GM18873 (cell line): ENCODE results near the gene SLC4A4.

Source experiments
- ATAC-seq: cut with Tn5 transposase; IDR thresholded peaks from one replicate; pipeline ENCODE4 v1.9.1; 2021; ENCODE audit warnings: mild to moderate bottlenecking, moderate library complexity, moderate number of reproducible peaks; ENCODE audit not compliant: unreplicated experiment, low FRiP score

SLC4A4 gene

GRCh38 chr4:71584585-71584984 is 245.8 kb downstream of the SLC4A4 start:
- ATAC-seq: no peak

GRCh38 chr4:71586087-71586763 is 247.4 kb downstream of the SLC4A4 start:
- ATAC-seq: no peak

GRCh38 chr4:71587995-71588394 is 249.2 kb downstream of the SLC4A4 start:
- ATAC-seq: no peak

GRCh38 chr4:71592793-71593192 is 254.0 kb downstream of the SLC4A4 start:
- ATAC-seq: no peak

GRCh38 chr4:71593311-71593710 is 254.5 kb downstream of the SLC4A4 start:
- ATAC-seq: no peak

GRCh38 chr4:71595576-71596108 is 256.8 kb downstream of the SLC4A4 start:
- no peak for ATAC-seq

GRCh38 chr4:71599578-71599977 is 260.8 kb downstream of the SLC4A4 start:
- no peak for ATAC-seq

GRCh38 chr4:71602289-71602900 is 263.6 kb downstream of the SLC4A4 start:
- no peak for ATAC-seq

- ATAC-seq: peak; percentile 96
These were observed 266.0 kb downstream of the SLC4A4 start for GRCh38 chr4:71604785-71605184.

- ATAC-seq: no peak
These were observed 268.3 kb downstream of the SLC4A4 start for GRCh38 chr4:71607109-71607508.

GRCh38 chr4:71607780-71608677 is 269.2 kb downstream of the SLC4A4 start:
- no peak for ATAC-seq

- ATAC-seq: no peak
These were observed 269.9 kb downstream of the SLC4A4 start for GRCh38 chr4:71608678-71609071.

- no peak for ATAC-seq
These were observed 270.3 kb downstream of the SLC4A4 start for GRCh38 chr4:71609167-71609566.

GRCh38 chr4:71609651-71610050 is 270.8 kb downstream of the SLC4A4 start:
- ATAC-seq: no peak

GRCh38 chr4:71614621-71615020 is 275.8 kb downstream of the SLC4A4 start:
- no peak for ATAC-seq

- no peak for ATAC-seq
These were observed 277.5 kb downstream of the SLC4A4 start for GRCh38 chr4:71616168-71616811.
